Stimulated activated CD8-positive, alpha-beta memory T cell treated with anti-CD3 and anti-CD28 coated beads, Interleukin-2, amount 100 ng/mL, for 1 hour (primary cell): ENCODE data around the gene PPP1R3D.

Experiments
- DNase-seq, 2 donors: peaks; one replicate each; pipeline ENCODE4 v3.0.0-alpha.2; 2020; ENCODE audit warnings: low read depth in 2 of 2

The PPP1R3D gene

DNA sequence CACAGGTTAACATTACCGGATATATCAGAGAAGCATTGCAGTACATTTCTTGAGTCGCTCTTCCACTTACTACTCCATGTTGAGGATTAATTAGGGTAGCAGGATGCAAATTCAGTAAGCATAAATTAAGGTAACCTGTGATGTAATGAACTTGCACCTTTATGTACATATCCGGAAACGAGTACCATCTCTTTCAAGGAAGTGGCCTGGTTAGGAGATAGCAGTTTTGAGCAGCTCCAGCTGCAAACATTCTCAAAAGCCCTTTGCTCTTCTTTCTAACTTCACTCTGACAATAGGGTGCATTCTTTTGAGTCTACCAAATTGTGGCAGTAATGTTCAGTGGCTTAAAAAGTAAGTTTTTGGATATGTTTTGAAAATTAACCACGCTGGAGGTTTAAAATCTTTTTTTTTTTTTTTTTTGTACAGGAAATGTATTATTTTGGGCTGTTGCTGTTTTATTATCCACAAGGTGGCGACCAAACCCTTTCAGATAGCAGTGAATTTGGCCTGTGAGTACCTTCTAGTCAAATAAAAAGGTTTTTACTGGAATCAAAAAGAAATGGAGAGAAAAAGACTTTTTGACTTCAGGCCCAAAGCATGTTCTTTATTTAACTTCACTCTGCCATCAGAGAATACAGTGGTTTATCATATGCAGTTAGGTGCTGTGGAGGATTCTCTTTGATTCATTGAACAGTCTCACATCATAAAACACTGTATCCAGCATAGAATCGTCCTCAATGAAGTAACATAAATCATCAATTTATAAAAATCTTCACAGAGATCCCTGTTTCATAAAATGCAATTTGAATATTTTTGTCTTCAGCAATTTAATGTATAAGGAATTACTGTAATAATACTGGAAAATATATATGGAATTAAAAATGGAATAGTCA is 9.0 kb upstream of the PPP1R3D start:
- no peak for DNase-seq

DNA sequence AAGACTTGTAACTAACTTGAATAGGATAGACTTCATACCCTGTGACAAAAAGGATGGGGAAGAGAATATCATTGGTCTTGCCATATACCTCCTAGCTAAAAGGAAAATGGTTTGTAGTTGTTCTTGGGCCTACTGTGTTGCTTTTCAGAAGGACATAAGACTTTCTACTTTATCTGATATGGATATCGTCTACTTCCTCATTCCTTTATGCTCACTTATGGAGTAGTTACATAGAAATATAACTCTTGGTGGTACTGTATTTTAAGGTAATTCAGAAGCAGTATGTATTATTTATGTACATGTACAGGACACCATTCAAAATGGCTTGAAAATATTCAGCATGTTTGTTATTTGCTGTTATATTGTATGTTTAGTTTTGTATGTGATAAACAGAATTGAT is 8.1 kb upstream of the PPP1R3D start:
- no peak for DNase-seq

- DNase-seq: no peak
Measured at GRCh38 chr20:59947376-59947775, 7.3 kb upstream of the PPP1R3D start.

- no peak for DNase-seq
Measured at GRCh38 chr20:59945731-59946130, 5.6 kb upstream of the PPP1R3D start.

GRCh38 chr20:59945175-59945574 is 5.1 kb upstream of the PPP1R3D start:
- DNase-seq: no peak

DNA sequence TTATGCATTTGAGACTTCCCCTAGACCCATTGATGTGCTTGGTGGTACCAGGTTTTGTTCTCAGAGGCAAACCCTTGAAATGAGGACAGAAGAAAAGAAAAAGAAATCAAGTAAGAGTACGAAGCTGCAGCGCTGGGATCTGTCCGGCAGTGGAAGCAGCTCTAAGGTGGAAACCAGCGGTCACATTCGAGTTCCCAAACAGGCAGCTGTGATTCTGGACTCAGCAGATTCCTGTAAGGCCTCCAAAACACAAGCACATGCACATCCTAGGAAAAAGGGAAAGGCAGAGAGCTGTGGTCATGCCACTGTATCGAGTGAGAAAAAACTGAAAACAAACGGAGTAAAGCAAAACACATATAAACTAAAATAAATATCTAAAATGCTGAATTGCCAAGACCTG is 4.6 kb upstream of the PPP1R3D start:
- DNase-seq: no peak

DNA sequence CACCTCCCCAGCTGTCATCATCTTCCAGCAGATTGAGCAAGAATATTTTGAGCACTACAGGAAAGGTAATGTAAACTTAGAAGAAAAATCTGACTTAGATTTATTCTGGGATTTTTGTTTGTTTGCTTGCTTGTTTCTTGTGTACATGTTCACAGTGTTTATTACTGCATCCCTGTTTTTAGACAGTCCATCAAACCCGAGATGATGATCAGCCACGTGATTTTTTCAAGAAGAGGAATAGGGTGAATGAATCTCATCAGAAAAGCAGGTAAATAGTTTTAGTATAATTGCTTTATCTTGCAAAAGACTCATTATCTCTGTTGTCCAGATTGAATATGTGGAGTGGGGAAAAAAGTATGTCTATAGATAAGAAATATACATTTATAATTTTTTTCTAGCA is 2.1 kb upstream of the PPP1R3D start:
- DNase-seq: no peak

DNA sequence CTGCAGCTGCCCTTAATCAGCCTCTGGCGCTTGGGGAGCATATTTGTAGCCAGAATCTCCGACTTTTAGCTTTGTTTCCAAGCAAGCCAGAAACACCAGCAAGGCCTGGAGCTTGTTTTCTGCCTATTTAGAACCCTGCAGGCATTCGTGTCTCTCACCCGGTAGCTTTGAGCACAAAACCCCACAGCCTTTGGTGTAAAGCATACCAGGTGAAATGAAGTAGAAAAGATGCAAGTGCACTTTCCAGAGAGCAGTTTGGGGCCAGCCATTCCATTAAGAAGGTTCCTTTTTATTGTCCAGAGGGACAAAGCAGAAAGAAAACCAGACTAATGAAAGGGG is 820 bp upstream of the PPP1R3D start:
- DNase-seq: no peak

- no peak for DNase-seq
Measured at GRCh38 chr20:59939879-59940128, 301 bp downstream of the PPP1R3D start.

- DNase-seq: no peak
Measured at GRCh38 chr20:59939052-59939878, 840 bp downstream of the PPP1R3D start.

- DNase-seq: no peak
Measured at GRCh38 chr20:59938696-59939051, 1.4 kb downstream of the PPP1R3D start.

DNA sequence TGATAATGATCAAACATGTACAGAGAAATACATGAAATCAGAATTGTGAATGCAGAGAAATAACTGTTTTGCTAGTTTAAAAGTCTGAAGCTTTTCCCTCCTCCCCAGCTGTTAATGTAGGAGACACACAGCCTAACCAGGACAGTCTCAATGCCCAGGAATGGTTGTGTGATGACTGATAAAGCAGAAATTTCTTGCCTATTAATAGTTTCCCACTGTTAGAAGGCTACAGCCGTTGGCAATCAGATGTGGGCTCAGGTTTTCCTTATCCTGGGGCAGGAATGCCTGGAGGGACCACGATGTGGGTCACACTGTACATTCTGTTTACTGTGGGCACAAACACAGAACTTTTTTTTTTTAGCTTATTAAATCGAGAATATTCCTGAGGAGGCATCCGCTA is 1.9 kb downstream of the PPP1R3D start:
- DNase-seq: no peak

DNA sequence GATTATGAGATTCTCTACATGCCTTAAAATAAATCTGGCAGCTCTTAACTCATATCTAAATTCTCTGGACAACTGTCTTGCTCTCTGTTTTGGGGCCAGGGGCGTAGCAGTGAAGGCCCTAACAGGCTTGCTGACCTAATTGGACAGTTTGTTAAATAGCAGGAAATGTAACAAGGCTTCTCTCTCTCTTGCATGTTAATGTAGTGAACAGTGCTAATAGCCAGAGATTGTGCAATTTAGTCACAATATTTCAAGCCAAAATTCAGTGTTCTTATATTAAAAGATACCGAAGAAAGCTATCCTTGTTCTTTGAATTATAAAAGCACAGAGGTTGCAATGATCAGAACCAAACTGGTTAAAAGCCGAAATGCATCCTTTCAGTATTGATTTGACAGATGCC is 3.0 kb downstream of the PPP1R3D start:
- DNase-seq: no peak

DNA sequence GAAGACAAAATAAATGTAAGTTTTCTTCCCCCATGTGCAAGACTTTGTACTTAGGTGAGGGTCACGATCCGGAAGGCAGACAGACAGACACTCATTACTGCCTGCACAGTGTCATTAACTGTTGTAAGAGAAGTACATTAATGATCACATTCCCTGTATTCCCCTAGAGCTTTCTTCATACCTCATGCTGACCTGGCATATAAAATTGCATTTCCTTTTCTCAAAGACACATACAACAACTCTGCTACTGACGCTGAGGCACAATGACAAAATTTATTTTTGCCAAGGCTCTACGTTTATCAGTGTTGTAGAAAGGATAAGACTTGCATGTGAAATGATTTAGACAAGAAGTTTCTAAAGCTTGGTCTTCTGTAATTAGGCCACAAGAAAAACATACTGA is 3.7 kb downstream of the PPP1R3D start:
- no peak for DNase-seq

- DNase-seq: no peak
Measured at GRCh38 chr20:59935457-59936185, 4.5 kb downstream of the PPP1R3D start.

DNA sequence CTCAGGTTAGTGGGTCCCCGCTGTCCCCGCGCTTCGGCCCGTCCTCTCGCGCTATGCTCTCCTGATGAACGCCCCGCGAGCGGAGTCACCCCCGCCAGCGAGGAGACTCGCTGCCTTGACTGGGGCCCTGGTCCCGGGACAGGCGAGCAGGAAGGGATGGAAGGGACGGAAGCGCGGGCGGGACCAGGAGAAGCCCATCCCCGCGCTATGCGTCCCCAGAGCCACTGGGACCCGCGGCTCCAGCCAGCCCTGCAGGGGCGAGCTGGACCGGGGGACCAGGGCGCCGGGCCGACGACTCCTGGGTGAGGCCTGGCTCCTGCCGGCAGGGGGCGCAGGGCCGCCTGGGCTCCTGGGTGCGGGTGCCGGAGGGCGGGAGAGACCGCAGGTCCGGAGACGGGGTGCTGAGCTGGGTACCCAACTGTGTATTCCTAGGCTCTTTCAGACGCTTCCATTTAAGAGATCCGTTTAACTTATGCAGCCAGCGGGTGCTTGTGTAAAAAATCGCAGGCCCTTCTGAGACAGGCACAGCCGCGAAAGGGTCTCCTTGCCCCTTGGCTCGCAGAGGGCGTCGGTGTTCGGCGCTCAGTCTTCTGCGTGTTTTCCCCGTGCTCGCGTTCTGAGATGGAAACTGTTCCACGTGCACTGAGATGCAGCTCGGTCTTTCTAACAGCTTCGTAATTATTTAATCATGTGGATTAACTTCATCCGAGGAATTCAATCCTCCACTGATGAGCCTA is 6.1 kb downstream of the PPP1R3D start:
- DNase-seq: peak; percentile 53 to 59

DNA sequence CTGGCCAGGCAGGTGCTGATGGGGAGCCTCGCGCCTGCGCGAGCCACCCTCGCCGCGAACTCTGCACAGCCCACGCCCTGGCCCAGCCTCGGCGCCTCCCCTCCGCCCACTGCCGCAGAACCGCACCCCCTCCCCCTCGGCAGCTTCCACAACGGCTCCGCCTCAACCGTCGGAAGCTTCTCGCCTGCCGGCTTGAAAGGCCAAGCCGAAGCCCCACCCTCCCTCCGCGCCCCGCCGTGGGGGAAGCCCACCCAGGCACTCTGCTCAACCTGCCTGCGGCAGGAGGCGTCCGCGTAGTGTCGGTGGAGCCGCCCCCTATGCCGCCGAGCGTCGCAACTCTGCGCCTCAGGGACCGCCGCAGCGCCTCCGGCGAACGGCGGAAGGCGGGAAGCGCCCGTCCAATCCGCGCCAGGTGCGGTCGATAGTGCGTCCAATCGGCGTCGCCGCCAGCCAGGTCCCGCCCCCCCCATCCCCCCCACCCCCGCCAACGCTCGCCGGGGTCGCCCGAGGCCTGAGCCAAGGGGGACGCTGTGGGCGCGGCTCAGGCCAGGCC is 6.7 kb downstream of the PPP1R3D start, which contains the start of gene SYCP2:
Gene SYCP2 (minus strand): TSS at position 342 of the 553 bp plus-strand sequence. CDS start 11,224 bp downstream, outside the sequence.
- peak; percentile 27 to 62 for DNase-seq

DNA sequence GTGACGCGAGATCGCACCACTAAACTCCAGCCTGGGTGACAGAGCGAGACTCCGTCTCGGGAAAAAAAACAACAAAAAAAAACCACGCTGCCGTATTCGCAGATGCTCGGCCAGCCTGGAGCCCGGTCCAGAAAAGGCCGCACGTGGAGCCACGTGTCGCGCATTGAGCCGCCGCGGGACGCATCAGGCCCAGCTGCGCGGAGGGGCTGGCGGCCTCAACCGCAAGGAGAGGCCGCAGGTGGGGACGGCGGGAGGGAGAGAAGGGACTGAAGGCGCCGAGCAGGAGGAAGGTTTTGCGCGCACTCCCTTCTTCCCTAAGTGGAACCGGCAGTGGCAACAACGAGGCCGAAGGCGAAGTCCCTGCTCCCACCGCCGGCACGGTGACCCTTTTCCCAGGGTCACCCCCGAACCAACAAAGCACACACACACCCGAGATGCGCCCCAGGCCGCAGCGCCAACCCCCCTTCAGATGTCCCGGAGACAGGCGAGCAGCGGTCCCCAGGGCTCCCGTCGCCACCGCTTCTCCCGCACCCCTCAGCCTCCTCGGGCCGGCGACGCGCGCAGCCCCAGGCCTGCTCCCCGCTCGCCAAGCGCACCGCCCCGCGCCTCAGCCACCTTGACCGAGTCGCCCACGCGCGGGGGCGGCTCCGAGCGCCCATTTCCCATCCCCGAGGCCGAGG is 7.3 kb downstream of the PPP1R3D start:
- no peak for DNase-seq

- no peak for DNase-seq
Measured at GRCh38 chr20:59931511-59932312, 8.4 kb downstream of the PPP1R3D start.

DNA sequence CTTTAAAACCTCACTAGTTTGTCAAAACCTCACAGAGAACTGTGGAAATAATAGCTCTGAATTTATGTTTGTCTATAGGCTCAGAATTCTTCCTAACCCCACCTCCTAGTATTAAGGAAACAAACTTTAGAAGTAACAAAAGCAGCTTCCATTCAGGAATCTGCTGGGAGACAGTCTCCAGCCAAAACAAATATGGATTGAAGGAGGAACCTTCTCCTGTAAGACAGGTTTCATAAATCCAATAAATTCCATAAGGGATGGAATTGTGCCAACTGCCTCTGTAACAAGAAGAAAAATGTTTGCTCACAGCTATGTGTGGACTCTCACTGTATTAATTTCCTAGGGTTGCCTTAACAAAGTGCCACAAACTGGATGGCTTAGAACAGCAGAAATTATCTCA is 14.2 kb downstream of the PPP1R3D start:
- no peak for DNase-seq
